OCI-LY3 (cell line): ENCODE data around the gene CHMP3.

Experiments
- CTCF ChIP-seq: fragments of 200-600, 300-600 bp; sonication (generic); IDR thresholded peaks from 2 replicates; pipeline ENCODE4 v1.5.1; 2014; ENCODE audit warnings: antibody characterized with exemption, low read length, low read depth
- EZH2phosphoT487 ChIP-seq: fragments of 200-600 bp; shearing (Covaris generic); IDR thresholded peaks from 2 replicates; pipeline ENCODE4 v1.6.1; 2018; ENCODE audit warnings: antibody characterized with exemption, mixed run types, low read depth

GRCh38 chr2:86520153-86520552 lies 43.1 kb downstream of the CHMP3 start:
- TF ChIP-seq CTCF (no peak), EZH2phosphoT487 (no peak)
